Progenitor cell of endocrine pancreas (in vitro differentiated cells): ENCODE measurements around the gene MAGI3. TPM values are rescaled to one million over a fixed set of nuclear protein-coding genes. Genes with fewer than 3 reads are reported as not detected.

Experiments used
- DNase-seq: peaks from one replicate; pipeline ENCODE4 v3.0.0; 2021; ENCODE audit warnings: low spot score; ENCODE audit not compliant: unreplicated experiment
- H3K27ac Mint-ChIP-seq: 2 replicates; pipeline ENCODE4 v1.8.0; 2021; ENCODE audit warnings: mild to moderate bottlenecking, moderate library complexity, mixed read lengths
- H3K27me3 Mint-ChIP-seq: 2 replicates; pipeline ENCODE4 v1.8.0; 2021; ENCODE audit warnings: mixed read lengths
- H3K36me3 Mint-ChIP-seq: 2 replicates; pipeline ENCODE4 v1.8.0; 2022; ENCODE audit warnings: mixed read lengths; ENCODE audit not compliant: insufficient read depth
- H3K4me1 Mint-ChIP-seq: 2 replicates; pipeline ENCODE4 v1.8.0; 2021; ENCODE audit warnings: low read depth, mixed read lengths
- H3K4me3 Mint-ChIP-seq: 2 replicates; pipeline ENCODE4 v1.8.0; 2021; ENCODE audit warnings: low read depth, mild to moderate bottlenecking, moderate library complexity, mixed read lengths
- H3K9me3 Mint-ChIP-seq: 2 replicates; pipeline ENCODE4 v1.8.0; 2021; ENCODE audit warnings: low read depth, mixed read lengths
- total RNA-seq: library from RNA; stranded (reverse); gene quantifications from 2 replicates; pipeline ENCODE4 v1.2.1, GENCODE V29; 2021
- TF ChIP-seq, protein P1 (sequence below): fragments of 200-600 bp; sonication (generic); IDR thresholded peaks from one replicate; pipeline ENCODE4 v1.5.0; 2021; ENCODE audit warnings: antibody characterized with exemption, mild to moderate bottlenecking; ENCODE audit not compliant: unreplicated experiment

MAGI3 gene
- total RNA-seq, 1 donor from 2014 or later, result 23.7 TPM

DNA sequence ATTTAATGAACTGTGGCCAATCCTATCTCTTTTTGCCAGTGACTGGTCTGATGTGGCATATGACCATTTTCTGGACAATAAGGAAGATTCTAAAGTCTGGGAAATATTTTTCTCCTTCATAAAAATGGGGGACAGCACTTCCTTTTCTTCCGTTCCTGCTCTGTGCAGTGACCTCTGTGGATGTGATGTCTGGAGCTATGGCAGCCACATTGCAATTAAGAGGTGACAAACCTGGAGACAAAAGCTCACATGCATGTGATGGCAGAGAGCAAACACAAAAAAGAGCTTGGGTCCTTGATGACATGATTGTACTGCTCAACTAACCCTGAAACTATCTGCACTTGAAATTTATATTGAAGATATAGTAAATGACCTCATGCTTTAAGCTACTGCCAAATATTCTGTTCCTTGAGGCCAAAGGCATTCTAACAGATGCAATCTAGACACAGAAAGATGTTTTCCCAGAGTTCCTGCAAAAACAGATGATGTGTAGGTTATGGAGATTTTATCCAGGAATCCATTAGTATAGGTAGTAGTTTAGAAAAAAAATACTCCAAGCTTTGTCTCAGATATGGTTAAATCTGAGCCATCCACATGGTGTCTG, 2.2 kb upstream of the MAGI3 start:
- peaks cover 3% of the 10 kb centered on the region for H3K9me3 Mint-ChIP-seq
- DNase-seq, result no peak
- H3K27me3 Mint-ChIP-seq, result no peaks in the 10 kb centered on the region
- peaks cover 22% of the 10 kb centered on the region for H3K4me1 Mint-ChIP-seq
- H3K4me3 Mint-ChIP-seq, result no peak overlapping the region
- TF ChIP-seq, protein P1, sequence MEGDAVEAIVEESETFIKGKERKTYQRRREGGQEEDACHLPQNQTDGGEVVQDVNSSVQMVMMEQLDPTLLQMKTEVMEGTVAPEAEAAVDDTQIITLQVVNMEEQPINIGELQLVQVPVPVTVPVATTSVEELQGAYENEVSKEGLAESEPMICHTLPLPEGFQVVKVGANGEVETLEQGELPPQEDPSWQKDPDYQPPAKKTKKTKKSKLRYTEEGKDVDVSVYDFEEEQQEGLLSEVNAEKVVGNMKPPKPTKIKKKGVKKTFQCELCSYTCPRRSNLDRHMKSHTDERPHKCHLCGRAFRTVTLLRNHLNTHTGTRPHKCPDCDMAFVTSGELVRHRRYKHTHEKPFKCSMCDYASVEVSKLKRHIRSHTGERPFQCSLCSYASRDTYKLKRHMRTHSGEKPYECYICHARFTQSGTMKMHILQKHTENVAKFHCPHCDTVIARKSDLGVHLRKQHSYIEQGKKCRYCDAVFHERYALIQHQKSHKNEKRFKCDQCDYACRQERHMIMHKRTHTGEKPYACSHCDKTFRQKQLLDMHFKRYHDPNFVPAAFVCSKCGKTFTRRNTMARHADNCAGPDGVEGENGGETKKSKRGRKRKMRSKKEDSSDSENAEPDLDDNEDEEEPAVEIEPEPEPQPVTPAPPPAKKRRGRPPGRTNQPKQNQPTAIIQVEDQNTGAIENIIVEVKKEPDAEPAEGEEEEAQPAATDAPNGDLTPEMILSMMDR, result no peak
- no peaks in the 10 kb centered on the region for H3K36me3 Mint-ChIP-seq
- no peak overlapping the region for H3K27ac Mint-ChIP-seq

DNA sequence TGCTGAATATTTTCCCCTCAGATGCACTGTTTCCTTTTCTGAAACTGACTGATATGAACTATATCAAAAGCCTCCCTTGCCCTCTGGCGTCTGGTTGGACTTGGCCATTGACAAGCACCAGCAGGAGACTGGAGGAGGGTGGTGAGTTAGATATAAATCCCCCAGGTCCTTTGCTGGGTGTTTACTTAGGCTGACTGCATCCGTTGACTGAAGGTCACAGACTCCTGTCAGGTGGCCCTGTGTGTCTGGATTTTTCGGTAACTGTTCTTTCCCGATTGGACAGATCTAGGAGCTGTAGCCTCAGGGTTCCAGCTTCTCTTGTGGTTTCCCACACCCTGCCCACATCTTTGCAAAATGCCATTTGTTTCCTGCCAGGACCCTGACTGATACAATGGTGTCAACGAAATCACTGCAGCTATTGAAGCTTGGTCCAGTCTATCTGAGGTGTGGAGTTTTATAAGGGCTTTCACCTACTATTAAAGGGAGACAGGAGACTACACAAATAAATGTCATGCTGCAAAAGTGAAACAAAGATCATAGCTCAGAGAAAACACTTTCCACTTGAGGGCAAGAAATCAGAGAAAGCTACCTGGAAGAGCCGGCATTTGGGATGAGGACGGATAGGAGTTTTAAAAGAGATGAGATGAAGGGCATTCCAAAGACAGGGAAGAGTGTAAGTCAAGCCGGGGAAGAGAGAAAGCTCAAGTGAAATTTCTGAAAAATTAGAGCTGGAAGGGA, 1.5 kb upstream of the MAGI3 start:
- Mint-ChIP-seq H3K27ac (peak overlapping the region; percentile 4), H3K36me3 (no peaks in the 10 kb centered on the region), H3K4me3 (peak overlapping the region; percentile 69), H3K9me3 (peaks cover 3% of the 10 kb centered on the region), H3K4me1 (peaks cover 24% of the 10 kb centered on the region), H3K27me3 (no peaks in the 10 kb centered on the region)
- DNase-seq, result no peak
- TF ChIP-seq, protein P1, result no peak

DNA sequence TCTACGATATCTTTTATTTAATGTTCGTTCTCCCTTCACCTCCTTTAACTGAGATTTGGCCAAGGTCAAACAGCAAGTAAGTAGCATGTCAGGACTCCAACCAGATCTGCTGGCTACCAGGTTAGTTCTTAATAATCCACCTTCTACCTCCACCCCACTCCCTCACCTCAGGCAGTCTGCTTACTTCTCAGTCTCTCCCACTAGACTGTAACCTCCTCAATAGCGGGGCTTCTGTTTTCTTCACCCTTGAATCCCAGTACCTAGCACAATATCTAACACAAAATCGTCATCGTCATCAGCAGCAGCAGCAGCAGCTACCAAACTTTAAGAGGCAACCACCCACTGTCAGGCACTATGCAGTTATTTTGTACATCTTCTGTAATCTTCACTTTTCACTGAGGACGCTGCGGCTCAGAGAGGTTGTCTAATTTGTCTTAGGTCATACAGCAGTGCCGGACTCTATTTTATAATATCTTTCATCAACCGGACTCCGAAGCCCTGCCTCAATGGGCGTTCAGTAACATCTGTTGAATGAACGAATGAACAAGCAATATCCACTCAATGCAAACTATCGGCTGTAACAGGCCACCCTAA, 859 bp upstream of the MAGI3 start:
- TF ChIP-seq, protein P1, result no peak
- Mint-ChIP-seq H3K27me3 (no peaks in the 10 kb centered on the region), H3K9me3 (peaks cover 3% of the 10 kb centered on the region), H3K4me1 (peaks cover 29% of the 10 kb centered on the region), H3K27ac (peak overlapping the region; percentile 4), H3K36me3 (no peaks in the 10 kb centered on the region), H3K4me3 (peak overlapping the region; percentile 69)
- no peak for DNase-seq

DNA sequence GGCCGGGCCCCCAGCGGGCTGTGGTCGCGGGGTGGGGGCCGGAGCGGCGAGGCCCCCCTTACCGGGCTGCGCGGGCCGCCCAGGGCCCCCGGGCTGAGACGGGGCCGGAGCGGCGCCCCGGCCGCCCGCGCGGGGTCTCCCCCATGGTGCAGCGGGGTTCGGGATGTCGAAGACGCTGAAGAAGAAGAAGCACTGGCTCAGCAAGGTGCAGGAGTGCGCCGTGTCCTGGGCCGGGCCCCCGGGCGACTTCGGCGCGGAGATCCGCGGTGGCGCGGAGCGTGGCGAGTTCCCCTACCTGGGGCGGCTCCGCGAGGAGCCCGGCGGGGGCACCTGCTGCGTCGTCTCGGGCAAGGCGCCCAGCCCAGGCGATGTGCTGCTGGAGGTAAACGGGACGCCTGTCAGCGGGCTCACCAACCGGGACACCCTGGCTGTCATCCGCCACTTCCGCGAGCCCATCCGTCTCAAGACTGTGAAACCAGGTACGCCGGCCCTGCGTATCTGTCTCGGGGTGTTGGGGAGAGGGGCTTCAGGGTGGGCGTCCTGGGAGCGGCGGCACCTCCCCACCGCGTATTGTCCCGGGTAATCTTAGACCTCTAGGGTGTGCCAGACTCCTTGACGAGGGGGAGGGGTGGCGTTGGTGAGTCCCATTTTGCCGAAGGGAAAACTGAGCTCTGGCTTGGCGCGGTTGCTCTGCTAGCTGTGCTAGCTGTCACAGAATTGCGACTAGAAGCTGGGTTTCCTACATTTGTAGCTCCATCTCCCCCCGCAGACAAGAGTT, 745 bp downstream of the MAGI3 start:
- Mint-ChIP-seq H3K4me3 (peak overlapping the region; percentile 79), H3K4me1 (peaks cover 34% of the 10 kb centered on the region), H3K27me3 (no peaks in the 10 kb centered on the region), H3K36me3 (no peaks in the 10 kb centered on the region), H3K9me3 (peaks cover 3% of the 10 kb centered on the region), H3K27ac (peak overlapping the region; percentile 75)
- peak; percentile 36 for DNase-seq
- TF ChIP-seq, protein P1, result no peak
